Measurements from ENCODE around the gene ZBTB46.
A peak's percentile ranks its signal among the peaks of the same experiment; 100 is the strongest.
"Not testable (repeated sequence)": the region's sequence is repeated elsewhere in the genome, so short reads cannot be mapped to it uniquely, and the experiment has no call there.

ZBTB46 gene

DNA sequence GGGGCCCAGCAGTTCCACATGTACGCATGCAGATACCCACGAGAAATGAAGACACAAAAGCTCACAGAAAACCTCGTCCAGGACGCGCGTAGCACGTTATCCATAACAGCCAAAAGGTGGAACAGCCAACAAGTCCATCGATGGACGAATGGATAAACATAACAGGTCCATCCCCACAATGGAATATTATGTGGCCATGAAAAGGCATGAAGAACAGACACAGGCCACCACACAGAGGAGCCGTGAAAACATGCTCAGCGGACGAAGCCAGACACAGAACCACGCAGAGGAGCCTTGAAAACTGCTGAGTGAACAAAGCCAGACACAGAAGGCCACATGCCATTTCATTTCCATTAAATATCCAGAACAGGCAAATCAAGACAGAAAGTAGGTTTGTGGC, 53.5 kb downstream of the ZBTB46 start:
- TF ChIP-seq, protein P1, sequence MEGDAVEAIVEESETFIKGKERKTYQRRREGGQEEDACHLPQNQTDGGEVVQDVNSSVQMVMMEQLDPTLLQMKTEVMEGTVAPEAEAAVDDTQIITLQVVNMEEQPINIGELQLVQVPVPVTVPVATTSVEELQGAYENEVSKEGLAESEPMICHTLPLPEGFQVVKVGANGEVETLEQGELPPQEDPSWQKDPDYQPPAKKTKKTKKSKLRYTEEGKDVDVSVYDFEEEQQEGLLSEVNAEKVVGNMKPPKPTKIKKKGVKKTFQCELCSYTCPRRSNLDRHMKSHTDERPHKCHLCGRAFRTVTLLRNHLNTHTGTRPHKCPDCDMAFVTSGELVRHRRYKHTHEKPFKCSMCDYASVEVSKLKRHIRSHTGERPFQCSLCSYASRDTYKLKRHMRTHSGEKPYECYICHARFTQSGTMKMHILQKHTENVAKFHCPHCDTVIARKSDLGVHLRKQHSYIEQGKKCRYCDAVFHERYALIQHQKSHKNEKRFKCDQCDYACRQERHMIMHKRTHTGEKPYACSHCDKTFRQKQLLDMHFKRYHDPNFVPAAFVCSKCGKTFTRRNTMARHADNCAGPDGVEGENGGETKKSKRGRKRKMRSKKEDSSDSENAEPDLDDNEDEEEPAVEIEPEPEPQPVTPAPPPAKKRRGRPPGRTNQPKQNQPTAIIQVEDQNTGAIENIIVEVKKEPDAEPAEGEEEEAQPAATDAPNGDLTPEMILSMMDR (conservative IDR thresholded peaks at IDR 0.05): no peak
- H3K27ac ChIP-seq: no peak overlapping the region

DNA sequence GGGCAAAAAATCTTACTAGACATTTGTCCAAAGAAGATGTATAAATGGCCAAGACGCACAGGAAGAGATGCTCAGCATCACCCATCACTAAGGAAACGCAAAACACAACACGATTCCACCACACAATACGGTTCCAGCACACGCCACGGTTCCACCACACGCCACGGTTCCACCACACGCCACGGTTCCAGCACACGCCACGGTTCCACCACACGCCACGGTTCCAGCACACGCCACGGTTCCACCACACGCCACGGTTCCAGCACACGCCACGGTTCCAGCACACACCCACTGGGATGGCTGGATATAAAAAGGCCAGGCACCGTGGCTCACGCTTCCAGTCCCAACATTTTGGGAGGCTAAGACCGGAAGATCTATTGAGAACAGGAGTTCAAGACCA, 54.2 kb downstream of the ZBTB46 start:
- not testable (repeated sequence) for H3K27ac ChIP-seq

DNA sequence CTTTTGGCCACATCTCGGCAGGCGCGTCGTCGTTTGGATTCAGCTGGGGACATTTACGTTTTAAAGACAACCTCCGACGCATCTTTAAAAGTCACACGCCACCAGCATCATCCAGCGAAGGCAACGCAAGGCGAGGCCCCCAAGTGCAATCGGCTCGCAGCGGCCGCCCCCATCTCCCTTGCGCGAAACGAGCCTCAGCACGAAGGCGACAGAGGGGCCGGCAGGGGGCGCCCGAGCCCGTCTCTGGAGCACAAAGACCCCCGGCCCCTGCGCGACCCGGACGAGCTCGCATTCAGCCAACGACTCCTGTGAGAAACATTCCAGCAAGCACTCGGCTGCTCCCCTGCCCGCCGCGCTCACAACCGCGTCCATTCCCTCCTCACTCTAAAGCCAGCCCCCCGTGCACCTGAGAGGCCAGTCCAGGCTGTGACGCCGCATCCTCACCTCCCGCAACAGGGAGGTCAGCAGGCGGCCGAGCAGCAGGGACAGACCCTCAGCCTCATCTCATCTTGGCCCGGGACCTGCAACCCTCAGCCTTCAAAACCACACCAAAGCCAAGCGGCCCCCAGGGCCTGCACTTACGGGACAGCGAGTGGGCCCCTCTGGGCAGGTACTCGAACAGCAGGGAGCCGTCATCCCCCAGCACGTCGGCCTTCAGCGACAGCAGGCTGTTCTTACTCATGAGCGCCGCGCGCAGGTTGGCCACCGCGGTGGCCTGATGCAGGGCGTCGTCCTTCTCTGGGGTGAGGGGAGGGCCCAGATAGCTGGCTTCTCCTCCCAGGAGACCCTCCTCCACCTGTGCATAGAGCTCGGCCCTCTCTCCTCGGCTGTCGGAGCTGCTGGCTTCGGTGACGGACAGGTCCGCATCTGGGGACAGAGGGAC, 55.7 kb downstream of the ZBTB46 start:
- no peak overlapping the region for H3K27ac ChIP-seq

GRCh38 chr20:63774306-63774705, 56.8 kb downstream of the ZBTB46 start:
- TF ChIP-seq, protein P1 (conservative IDR thresholded peaks at IDR 0.05): no peak
- TF ChIP-seq ZFX (IDR thresholded peaks at IDR 0.05): no peak
- no peak overlapping the region for H3K27ac ChIP-seq

More for the DNA sequence above, 55.7 kb downstream of the ZBTB46 start:
- no peak for TF ChIP-seq ZFX (IDR thresholded peaks at IDR 0.05)
- TF ChIP-seq, protein P1 (conservative IDR thresholded peaks at IDR 0.05): peak; percentile 85

DNA sequence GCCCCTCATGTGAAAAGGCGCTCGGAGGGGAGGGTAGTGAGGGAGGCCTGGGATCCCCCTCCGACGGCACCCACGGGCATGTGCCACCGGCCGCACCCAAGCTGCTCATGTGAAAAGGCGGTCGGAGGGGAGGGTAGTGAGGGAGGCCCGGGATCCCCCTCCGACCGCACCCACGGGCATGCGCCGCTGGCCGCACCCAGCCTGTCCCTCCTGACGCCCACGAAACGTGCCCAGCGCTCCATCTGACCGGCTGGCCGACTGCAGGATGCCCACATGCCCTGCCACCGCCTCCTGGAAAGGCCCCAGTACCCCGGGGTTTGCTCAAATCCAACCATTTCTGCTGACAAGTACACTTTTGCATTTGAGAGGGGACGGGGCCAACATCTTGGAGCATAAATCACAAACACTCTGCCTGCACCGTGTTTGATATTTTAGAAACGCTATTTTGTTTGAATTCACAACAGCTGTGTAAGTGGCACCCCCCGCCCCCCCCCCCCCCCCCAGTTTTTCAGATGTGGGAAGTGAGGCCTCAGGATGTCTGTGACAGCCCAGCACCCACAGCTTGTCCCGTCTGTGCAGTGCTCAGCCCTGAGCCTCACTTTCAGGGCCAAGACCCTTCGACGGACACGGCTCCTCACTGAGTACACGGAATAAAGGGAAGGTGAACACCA, 57.4 kb downstream of the ZBTB46 start:
- no peak overlapping the region for H3K27ac ChIP-seq
- TF ChIP-seq ZFX (IDR thresholded peaks at IDR 0.05): no peak
- TF ChIP-seq, protein P1 (conservative IDR thresholded peaks at IDR 0.05): no peak

GRCh38 chr20:63772781-63773518, 58.1 kb downstream of the ZBTB46 start:
- TF ChIP-seq, protein P1 (conservative IDR thresholded peaks at IDR 0.05): no peak
- TF ChIP-seq ZFX (IDR thresholded peaks at IDR 0.05): no peak
- no peak overlapping the region for H3K27ac ChIP-seq

- H3K27ac ChIP-seq: no peak overlapping the region
- TF ChIP-seq ZFX (IDR thresholded peaks at IDR 0.05): no peak
Measured at GRCh38 chr20:63771046-63771707, 59.9 kb downstream of the ZBTB46 start.

Measured in C4-2B (cell line).